Loucy (cell line): ENCODE data around the gene SLIT1.

ENCODE experiments used
- H2AFZ ChIP-seq: fragments of 200-600 bp; sonication (generic); 2 replicates; pipeline ENCODE4 v1.6.0; 2016; ENCODE audit warnings: antibody characterized with exemption, mild to moderate bottlenecking, low read length, moderate library complexity
- H3F3A ChIP-seq: fragments of 200-600 bp; 2 replicates; pipeline ENCODE4 v1.6.0; 2016; ENCODE audit warnings: antibody characterized with exemption, low read depth, mild to moderate bottlenecking
- H3K27me3 ChIP-seq: fragments of 200-600 bp; sonication (generic); 2 replicates; pipeline ENCODE4 v1.6.1; 2014; ENCODE audit warnings: low read length, mild to moderate bottlenecking; ENCODE audit not compliant: insufficient read depth, poor library complexity, severe bottlenecking
- H3K36me3 ChIP-seq: fragments of 200-600 bp; sonication (generic); 2 replicates; pipeline ENCODE4 v1.6.1; 2016; ENCODE audit warnings: low read length; ENCODE audit not compliant: insufficient read depth
- H3K4me1 ChIP-seq: fragments of 200-600 bp; sonication (generic); 2 replicates; pipeline ENCODE4 v1.5.1; 2014; ENCODE audit warnings: low read length, mild to moderate bottlenecking; ENCODE audit not compliant: insufficient read depth, poor library complexity, severe bottlenecking
- H3K4me2 ChIP-seq: fragments of 200-600 bp; sonication (generic); 2 replicates; pipeline ENCODE4 v1.6.0; 2014; ENCODE audit warnings: antibody characterized with exemption, low read length, low read depth, mild to moderate bottlenecking; ENCODE audit not compliant: poor library complexity, severe bottlenecking
- H3K4me3 ChIP-seq: fragments of 200-600 bp; sonication (generic); 2 replicates; pipeline ENCODE4 v1.5.1; 2014; ENCODE audit warnings: low read length, mild to moderate bottlenecking, mixed read lengths; ENCODE audit not compliant: poor library complexity, severe bottlenecking
- H3K79me2 ChIP-seq: fragments of 200-600 bp; sonication (generic); 2 replicates; pipeline ENCODE4 v1.6.1; 2014; ENCODE audit warnings: low read length; ENCODE audit not compliant: insufficient read depth
- H3K9ac ChIP-seq: fragments of 200-600 bp; sonication (generic); 2 replicates; pipeline ENCODE4 v1.6.0; 2014; ENCODE audit warnings: mild to moderate bottlenecking, low read depth, low read length, moderate library complexity; ENCODE audit not compliant: poor library complexity, severe bottlenecking
- H3K9me2 ChIP-seq: fragments of 200-600 bp; sonication (generic); replicated peaks from 2 replicates; pipeline ENCODE4 v1.6.1; 2016; ENCODE audit warnings: low read depth, low read length, mixed read lengths
- H3K9me3 ChIP-seq: fragments of 200-600 bp; sonication (generic); 2 replicates; pipeline ENCODE4 v1.6.1; 2014; ENCODE audit warnings: mild to moderate bottlenecking, antibody characterized with exemption, low read length, low read depth; ENCODE audit not compliant: insufficient read depth
- H4K20me1 ChIP-seq: fragments of 200-600 bp; sonication (generic); 2 replicates; pipeline ENCODE4 v1.6.0; 2014; ENCODE audit warnings: antibody characterized with exemption, low read length, mild to moderate bottlenecking; ENCODE audit not compliant: insufficient read depth, poor library complexity, severe bottlenecking
- CTCF ChIP-seq: fragments of 200-600 bp; sonication (generic); conservative IDR thresholded peaks from 2 replicates; pipeline ENCODE4 v1.5.1; 2014; ENCODE audit warnings: mild to moderate bottlenecking, antibody characterized with exemption, low read length
- EZH2phosphoT487 ChIP-seq: fragments of 200-600 bp; IDR thresholded peaks from 2 replicates; pipeline ENCODE4 v1.6.1; 2018; ENCODE audit warnings: antibody characterized with exemption, mild to moderate bottlenecking, moderate library complexity, borderline replicate concordance

The SLIT1 gene

DNA sequence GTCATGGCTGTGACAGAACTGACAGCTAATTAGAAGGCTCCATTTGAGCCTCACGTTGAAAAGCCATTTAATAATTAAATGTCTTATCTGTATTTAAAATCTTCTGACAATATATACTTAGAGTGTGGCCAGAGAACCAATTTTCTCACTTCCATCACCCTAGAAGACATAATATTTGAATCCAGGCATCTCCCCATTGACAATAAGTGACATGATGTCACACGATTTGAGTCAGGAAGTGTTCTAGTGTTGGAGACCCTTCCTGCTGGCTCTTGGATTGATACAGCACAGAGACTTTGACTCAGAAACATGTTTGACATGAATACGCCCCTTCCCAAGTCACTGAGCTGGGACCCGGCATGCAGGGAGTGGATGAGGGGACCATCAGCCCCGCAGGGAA, 85.9 kb downstream of the SLIT1 start:
- Histone ChIP-seq H2AFZ (no peak overlapping the region), H3F3A (no peaks in the 10 kb centered on the region), H3K4me2 (no peak overlapping the region), H3K4me1 (no peaks in the 10 kb centered on the region), H3K9me3 (no peaks in the 10 kb centered on the region), H3K9ac (no peak overlapping the region), H3K36me3 (no peaks in the 10 kb centered on the region), H3K9me2 (no peaks in the 10 kb centered on the region), H3K4me3 (no peak overlapping the region), H3K27me3 (no peaks in the 10 kb centered on the region), H4K20me1 (no peaks in the 10 kb centered on the region), H3K79me2 (no peaks in the 10 kb centered on the region)
- TF ChIP-seq CTCF: no peak
- TF ChIP-seq EZH2phosphoT487: no peak

GRCh38 chr10:97099089-97099488, 86.7 kb downstream of the SLIT1 start:
- H3K4me2 ChIP-seq: no peak overlapping the region
- TF ChIP-seq EZH2phosphoT487 (no peak), CTCF (no peak)
- H2AFZ ChIP-seq: no peak overlapping the region
- no peak overlapping the region for H3K9ac ChIP-seq
- no peaks in the 10 kb centered on the region for H3F3A ChIP-seq
- H3K9me3 ChIP-seq: no peaks in the 10 kb centered on the region
- no peaks in the 10 kb centered on the region for H3K4me1 ChIP-seq
- no peak overlapping the region for H3K4me3 ChIP-seq
- H3K36me3 ChIP-seq: no peaks in the 10 kb centered on the region
- no peaks in the 10 kb centered on the region for H3K27me3 ChIP-seq
- no peaks in the 10 kb centered on the region for H3K9me2 ChIP-seq
- H3K79me2 ChIP-seq: no peaks in the 10 kb centered on the region
- H4K20me1 ChIP-seq: no peaks in the 10 kb centered on the region

DNA sequence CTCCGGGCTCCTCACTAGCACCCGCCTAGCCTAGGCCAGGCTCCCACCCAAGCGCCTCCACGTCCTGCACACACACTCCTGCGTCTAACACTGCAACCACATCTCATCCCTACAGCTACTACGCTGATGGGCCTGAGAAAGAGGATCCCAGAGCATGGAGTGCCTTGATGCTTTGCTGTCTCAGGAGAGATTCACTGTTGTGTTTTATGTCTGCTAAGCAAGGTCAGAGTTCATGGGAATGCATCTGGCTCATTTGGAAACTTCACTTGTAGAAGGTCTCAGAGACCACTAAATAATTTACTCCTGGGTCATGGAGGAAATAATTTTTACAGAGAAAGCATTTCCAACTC, 88.7 kb downstream of the SLIT1 start:
- no peak for TF ChIP-seq CTCF
- no peak for TF ChIP-seq EZH2phosphoT487
- no peak overlapping the region for H3K4me2 ChIP-seq

More for the DNA sequence above, 88.7 kb downstream of the SLIT1 start:
- Histone ChIP-seq H3K4me1 (no peaks in the 10 kb centered on the region), H3K9me3 (no peaks in the 10 kb centered on the region), H3K27me3 (no peaks in the 10 kb centered on the region), H3K9me2 (no peaks in the 10 kb centered on the region), H3K9ac (no peak overlapping the region), H3K79me2 (no peaks in the 10 kb centered on the region), H3K4me3 (no peak overlapping the region), H4K20me1 (no peaks in the 10 kb centered on the region), H3F3A (no peaks in the 10 kb centered on the region), H3K36me3 (no peaks in the 10 kb centered on the region), H2AFZ (no peak overlapping the region)
